GM18870 (cell line): ENCODE results near the gene APOC1.
"Not testable (repeated sequence)": the region's sequence is repeated elsewhere in the genome, so short reads cannot be mapped to it uniquely, and the experiment has no call there.

Experiments
- ATAC-seq: cut with Tn5 transposase; IDR thresholded peaks from one replicate; pipeline ENCODE4 v1.9.1; 2021; ENCODE audit warnings: moderate library complexity; ENCODE audit not compliant: unreplicated experiment

The APOC1 gene

GRCh38 chr19:44889830-44890365 is 24.5 kb upstream of the APOC1 start:
- no peak for ATAC-seq

GRCh38 chr19:44890366-44891015 is 23.9 kb upstream of the APOC1 start:
- ATAC-seq: peak; percentile 85

- ATAC-seq: no peak
These were observed 23.2 kb upstream of the APOC1 start, which contains the start of gene TOMM40 for GRCh38 chr19:44891016-44891882. TOMM40 (plus strand) TSS chr19:44891254; CDS start chr19:44891416, 162 bp downstream.

DNA sequence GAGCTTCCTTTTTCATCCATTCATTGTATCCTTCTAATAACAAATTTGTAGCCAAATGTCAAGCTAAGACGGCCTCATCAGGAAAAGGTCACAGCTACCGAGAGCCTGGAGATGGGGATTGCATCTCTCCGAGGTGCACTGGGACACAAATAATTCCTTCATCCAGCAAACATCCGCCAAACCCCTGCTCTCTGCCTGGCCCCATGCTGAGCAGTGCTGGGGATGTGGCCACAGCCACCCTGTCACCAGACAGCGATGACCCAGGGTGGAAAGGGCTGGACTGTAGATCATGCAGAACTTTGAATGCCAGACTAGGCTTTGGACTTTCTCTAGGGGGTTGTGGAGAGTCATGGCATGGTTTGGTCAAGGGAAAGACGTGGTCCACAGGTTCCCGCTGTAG is 21.5 kb upstream of the APOC1 start:
- no peak for ATAC-seq

DNA sequence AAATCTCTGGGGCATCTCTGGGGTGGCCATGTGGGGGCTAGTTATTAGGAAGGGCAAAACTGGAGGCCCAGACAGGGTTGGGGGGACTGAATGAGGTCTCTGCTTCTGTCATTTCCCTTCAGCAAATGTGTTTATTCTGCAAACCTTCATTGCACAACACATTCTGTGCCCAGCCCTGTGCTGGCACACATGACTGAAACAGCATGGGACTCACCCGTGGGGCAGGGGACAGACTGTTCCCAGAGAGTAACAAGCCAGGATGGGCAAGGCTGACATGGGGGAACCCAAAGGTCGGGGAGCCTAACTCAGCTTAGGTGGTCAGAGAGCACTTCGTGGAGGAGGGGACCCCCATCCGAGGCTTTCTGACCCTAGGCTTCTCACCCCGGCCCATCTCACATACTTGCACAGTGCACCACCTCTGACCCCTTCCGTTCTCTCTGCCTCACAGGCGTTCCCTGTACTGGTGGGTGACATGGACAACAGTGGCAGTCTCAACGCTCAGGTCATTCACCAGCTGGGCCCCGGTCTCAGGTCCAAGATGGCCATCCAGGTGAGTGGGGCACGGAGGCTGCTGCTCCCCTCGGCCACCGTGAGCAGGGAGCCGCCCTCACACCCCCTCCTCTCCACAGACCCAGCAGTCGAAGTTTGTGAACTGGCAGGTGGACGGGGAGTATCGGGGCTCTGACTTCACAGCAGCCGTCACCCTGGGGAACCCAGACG is 20.9 kb upstream of the APOC1 start:
- no peak for ATAC-seq

GRCh38 chr19:44894052-44894400 is 20.4 kb upstream of the APOC1 start:
- no peak for ATAC-seq

- no peak for ATAC-seq
These were observed 19.5 kb upstream of the APOC1 start for GRCh38 chr19:44894946-44895345.

GRCh38 chr19:44897835-44898234 is 16.6 kb upstream of the APOC1 start:
- no peak for ATAC-seq

- no peak for ATAC-seq
These were observed 13.8 kb upstream of the APOC1 start for GRCh38 chr19:44900328-44901244.

DNA sequence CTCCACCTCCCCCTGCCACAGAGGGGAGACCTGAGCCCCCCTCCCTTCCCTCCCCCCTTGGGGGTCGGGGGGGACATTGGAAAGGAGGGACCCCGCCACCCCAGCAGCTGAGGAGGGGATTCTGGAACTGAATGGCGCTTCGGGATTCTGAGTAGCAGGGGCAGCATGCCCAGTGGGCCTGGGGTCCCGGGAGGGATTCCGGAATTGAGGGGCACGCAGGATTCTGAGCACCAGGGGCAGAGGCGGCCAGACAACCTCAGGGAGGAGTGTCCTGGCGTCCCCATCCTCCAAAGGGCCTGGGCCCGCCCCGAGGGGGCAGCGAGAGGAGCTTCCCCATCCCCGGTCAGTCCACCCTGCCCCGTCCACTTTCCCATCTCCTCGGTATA is 11.2 kb upstream of the APOC1 start:
- no peak for ATAC-seq

- ATAC-seq: no peak
These were observed 10.6 kb upstream of the APOC1 start for GRCh38 chr19:44903602-44904425.

DNA sequence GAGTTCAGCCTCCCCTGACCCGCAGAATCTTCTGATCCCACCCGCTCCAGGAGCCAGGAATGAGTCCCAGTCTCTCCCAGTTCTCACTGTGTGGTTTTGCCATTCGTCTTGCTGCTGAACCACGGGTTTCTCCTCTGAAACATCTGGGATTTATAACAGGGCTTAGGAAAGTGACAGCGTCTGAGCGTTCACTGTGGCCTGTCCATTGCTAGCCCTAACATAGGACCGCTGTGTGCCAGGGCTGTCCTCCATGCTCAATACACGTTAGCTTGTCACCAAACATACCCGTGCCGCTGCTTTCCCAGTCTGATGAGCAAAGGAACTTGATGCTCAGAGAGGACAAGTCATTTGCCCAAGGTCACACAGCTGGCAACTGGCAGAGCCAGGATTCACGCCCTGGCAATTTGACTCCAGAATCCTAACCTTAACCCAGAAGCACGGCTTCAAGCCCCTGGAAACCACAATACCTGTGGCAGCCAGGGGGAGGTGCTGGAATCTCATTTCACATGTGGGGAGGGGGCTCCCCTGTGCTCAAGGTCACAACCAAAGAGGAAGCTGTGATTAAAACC is 9.9 kb upstream of the APOC1 start:
- no peak for ATAC-seq

DNA sequence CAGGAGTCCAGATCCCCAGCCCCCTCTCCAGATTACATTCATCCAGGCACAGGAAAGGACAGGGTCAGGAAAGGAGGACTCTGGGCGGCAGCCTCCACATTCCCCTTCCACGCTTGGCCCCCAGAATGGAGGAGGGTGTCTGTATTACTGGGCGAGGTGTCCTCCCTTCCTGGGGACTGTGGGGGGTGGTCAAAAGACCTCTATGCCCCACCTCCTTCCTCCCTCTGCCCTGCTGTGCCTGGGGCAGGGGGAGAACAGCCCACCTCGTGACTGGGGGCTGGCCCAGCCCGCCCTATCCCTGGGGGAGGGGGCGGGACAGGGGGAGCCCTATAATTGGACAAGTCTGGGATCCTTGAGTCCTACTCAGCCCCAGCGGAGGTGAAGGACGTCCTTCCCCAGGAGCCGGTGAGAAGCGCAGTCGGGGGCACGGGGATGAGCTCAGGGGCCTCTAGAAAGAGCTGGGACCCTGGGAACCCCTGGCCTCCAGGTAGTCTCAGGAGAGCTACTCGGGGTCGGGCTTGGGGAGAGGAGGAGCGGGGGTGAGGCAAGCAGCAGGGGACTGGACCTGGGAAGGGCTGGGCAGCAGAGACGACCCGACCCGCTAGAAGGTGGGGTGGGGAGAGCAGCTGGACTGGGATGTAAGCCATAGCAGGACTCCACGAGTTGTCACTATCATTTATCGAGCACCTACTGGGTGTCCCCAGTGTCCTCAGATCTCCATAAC is 8.8 kb upstream of the APOC1 start, which contains the start of gene APOE:
Gene APOE, plus strand, starts transcription at position 360 of the 724 bp plus-strand sequence. CDS start 829 bp downstream, outside the sequence.
- ATAC-seq: no peak

GRCh38 chr19:44907613-44908012 is 6.8 kb upstream of the APOC1 start:
- no peak for ATAC-seq

DNA sequence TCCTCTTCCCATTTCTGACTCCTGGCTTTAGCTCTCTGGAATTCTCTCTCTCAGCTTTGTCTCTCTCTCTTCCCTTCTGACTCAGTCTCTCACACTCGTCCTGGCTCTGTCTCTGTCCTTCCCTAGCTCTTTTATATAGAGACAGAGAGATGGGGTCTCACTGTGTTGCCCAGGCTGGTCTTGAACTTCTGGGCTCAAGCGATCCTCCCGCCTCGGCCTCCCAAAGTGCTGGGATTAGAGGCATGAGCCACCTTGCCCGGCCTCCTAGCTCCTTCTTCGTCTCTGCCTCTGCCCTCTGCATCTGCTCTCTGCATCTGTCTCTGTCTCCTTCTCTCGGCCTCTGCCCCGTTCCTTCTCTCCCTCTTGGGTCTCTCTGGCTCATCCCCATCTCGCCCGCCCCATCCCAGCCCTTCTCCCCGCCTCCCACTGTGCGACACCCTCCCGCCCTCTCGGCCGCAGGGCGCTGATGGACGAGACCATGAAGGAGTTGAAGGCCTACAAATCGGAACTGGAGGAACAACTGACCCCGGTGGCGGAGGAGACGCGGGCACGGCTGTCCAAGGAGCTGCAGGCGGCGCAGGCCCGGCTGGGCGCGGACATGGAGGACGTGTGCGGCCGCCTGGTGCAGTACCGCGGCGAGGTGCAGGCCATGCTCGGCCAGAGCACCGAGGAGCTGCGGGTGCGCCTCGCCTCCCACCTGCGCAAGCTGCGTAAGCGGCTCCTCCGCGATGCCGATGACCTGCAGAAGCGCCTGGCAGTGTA is 6.2 kb upstream of the APOC1 start:
- ATAC-seq: no peak

- ATAC-seq: no peak
These were observed 5.6 kb upstream of the APOC1 start for GRCh38 chr19:44908836-44909261.

DNA sequence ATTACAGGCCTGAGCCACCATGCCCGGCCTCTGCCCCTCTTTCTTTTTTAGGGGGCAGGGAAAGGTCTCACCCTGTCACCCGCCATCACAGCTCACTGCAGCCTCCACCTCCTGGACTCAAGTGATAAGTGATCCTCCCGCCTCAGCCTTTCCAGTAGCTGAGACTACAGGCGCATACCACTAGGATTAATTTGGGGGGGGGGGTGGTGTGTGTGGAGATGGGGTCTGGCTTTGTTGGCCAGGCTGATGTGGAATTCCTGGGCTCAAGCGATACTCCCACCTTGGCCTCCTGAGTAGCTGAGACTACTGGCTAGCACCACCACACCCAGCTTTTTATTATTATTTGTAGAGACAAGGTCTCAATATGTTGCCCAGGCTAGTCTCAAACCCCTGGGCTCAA is 4.6 kb upstream of the APOC1 start:
- no peak for ATAC-seq

DNA sequence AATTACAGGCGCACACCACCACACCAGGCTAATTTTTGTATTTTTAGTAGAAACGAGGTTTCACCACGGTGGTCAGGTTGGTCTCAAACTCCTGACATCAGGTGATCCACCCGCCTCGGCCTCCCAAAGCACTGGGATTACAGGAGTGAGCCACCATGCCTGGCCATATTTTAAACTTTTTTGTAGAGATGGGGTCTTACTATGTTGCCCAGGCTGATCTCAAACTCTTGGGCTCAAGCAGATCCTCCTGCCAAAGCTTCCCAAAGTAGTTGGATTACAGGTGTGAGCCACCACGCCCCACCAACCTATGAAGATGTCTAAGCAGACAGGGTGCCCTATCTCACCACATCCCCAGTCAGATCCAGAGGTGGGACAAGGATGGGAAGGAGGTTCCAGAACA is 2.5 kb upstream of the APOC1 start:
- ATAC-seq: not testable (repeated sequence)
